HG02678 (cell line): ENCODE data around the gene KRT86.
"Not testable (repeated sequence)": the region's sequence is repeated elsewhere in the genome, so short reads cannot be mapped to it uniquely, and the experiment has no call there.

Source experiments
- ATAC-seq: cut with Tn5 transposase; IDR thresholded peaks from one replicate; pipeline ENCODE4 v1.9.1; 2021; ENCODE audit warnings: mild to moderate bottlenecking, moderate library complexity; ENCODE audit not compliant: unreplicated experiment

The KRT86 gene

DNA sequence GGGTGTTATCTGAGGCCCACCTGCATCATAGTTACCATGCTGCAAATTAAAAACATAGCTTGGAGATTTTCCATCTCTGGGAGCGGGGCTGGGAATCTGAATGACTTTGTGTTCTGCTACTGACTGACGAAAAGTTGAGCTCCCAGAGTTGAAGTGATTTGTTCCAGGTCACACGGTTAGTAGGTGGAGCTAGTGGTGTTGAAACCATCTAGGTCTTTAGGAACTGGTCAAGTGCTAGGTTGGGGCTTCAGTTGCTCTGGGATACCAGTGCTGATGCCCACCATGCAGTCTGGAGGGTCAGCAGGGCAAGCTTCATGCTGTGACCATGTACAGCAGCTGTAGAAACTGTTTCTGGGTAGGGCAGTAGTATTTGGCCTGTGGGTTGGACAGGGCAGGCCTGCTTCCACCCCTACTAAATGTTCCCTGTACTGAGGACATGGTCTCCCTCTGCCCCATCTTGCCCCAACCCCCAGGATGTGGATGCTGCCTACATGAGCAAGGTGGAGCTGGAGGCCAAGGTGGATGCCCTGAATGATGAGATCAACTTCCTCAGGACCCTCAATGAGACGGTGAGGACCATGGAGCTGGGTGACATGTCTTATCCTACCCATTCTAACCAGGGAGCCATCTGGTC lies 36.1 kb upstream of the KRT86 start:
- no peak for ATAC-seq

DNA sequence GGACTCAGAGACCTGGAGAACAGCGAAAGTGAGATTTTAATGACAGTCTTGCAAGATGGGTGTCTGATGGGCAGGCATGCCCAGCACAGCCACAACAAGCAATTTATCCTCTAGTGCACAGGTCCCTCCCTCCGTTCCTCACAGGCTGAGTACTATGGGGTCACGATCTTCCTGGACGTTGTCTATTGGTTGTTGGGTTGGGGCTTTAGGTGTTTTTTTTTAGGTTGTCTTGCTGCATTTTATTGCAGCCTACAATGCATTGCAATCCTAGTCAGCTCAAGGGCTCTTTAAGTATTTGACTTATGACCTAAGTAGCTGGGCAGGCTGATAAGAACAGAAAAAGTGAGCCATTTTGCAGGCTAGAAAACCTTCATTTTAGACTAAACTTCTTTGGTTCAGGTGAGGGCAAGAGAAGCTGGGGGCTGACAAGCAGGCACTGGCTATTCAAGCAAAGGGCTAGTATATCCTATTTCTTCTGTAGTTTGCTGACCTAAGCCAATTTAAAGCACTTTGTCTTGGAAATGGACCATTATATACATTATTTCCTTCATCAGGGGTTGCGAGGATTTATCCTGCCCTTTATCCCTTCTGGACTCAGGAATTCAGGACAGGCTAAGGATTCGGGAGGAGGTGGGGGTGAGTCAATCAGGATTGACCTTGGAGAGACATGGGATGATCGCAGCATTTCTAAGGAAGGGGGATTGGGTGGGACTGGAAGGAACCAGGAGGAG lies 35.4 kb upstream of the KRT86 start:
- no peak for ATAC-seq

DNA sequence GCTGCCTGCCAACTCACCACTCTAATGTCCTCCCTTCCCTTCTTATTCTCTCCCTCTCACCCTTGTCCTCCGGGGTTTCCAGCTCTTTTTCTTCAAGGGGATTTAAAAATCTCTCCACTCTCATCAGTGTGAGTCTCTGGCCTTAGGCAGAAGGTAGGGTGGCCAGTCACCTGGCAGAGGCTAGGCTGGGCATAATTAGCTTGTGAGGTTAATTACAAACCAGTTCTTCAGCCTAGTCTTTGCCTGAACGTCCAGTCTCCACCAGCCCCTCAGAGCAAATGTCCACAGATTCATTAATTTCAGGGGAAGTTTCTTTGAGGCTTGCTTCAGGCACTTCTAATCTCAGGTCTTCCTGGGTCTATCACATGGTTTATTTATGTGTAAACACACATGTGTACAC lies 34.7 kb upstream of the KRT86 start:
- ATAC-seq, result no peak

DNA sequence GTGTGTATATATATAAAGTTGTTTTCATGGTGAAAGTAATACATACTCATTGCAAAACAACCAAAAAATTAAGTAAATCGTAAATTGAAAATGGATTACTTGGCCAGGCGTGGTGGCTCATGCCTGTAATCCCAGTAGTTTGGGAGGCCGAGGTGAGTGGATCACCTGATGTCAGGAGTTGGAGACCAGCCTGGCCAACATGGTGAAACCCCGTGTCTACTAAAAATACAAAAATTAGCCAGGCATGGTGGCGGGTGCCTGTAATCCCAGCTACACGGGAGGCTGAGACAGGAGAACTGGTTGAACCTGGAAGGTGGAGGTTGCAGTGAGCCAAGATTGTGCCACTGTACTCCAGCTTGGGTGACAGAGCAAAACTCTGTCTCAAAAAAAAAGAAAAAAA lies 34.2 kb upstream of the KRT86 start:
- not testable (repeated sequence) for ATAC-seq

DNA sequence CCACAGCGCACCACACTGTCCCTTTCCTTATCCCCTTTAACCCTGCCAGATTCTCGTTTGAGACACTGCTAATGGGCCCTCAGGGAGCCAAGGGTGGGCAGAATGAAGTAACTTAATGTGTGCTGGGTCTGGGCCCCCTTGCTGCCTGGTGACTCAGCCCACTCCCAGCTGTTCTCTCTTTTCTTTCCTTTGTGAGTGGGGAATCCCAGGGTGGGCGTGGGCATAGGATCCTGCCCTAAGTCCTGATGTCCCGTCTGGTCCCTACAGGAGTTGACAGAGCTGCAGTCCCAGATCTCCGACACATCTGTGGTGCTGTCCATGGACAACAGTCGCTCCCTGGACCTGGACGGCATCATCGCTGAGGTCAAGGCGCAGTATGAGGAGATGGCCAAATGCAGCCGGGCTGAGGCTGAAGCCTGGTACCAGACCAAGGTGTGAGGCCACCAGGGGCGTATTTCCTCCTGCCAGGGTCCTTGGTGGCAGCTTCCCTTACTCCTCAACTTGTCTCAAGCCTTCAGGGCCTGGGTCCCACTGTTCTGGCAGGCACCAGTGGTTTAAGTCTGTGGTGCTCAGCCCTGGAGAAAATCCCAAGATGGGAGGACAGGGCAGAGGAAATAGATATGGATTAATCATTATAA lies 33.1 kb upstream of the KRT86 start:
- ATAC-seq, result no peak

DNA sequence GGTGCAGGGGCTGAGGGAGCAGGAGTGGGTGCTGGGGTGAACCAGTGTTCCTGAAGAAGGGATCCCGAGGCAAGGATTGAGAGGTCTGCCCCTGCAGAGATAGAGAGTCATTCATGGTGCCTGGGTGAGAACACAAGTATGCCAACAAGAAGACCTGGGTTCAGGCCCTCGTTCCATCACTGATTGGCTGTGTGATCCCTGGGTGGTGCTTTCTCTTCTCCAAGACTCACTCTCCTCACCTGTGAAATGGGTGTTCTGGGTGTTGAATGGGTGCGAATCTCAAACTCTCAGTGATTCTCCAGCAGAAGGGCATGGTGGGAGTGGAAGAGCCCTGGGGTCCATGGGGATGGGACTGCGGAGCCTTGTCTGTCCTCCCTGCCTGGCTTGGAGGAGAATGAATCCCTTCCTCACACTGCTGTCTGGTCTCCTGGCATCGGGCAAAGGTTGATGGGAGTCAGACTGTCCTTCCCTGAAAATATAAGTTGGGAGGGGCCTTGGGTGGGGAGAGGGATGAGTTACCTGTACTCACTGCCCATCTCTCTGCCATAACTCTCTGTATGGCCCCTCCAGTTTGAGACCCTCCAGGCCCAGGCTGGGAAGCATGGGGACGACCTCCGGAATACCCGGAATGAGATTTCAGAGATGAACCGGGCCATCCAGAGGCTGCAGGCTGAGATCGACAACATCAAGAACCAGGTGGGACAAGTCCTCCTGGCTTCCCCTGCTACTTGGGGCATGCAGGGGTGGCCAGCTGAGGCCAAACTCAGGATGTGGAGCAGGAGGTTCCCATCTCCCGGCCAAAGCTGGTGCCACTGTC lies 31.8 kb upstream of the KRT86 start:
- ATAC-seq, result no peak

DNA sequence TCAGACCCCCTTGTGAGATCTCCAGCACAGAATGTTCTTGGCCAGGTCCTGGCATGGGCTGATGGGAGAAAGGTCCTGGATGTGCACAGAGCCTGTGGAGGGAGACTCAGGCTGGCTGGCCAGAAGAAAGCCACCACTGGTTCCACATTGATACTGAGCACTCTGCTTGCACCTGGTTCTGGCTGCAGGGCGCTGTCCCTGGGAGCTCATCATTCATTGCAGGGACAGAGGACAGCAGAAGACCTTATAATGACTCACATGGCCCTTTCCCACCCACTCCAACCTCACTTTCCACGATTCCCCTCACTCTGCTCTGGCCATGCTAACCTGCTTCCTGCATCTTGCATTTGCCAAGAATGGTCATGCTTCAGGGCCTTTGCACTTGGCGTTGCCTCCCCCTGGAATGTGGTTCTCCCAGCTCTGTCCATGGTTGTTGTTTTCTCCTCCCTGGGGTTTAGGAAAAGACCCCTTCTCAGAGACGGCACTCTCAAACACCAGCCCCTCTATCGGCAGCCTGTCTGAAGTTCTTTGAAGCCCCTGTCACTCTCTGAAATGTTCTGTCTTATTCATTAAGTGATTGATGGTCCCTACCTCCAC lies 31.1 kb upstream of the KRT86 start:
- no peak for ATAC-seq

DNA sequence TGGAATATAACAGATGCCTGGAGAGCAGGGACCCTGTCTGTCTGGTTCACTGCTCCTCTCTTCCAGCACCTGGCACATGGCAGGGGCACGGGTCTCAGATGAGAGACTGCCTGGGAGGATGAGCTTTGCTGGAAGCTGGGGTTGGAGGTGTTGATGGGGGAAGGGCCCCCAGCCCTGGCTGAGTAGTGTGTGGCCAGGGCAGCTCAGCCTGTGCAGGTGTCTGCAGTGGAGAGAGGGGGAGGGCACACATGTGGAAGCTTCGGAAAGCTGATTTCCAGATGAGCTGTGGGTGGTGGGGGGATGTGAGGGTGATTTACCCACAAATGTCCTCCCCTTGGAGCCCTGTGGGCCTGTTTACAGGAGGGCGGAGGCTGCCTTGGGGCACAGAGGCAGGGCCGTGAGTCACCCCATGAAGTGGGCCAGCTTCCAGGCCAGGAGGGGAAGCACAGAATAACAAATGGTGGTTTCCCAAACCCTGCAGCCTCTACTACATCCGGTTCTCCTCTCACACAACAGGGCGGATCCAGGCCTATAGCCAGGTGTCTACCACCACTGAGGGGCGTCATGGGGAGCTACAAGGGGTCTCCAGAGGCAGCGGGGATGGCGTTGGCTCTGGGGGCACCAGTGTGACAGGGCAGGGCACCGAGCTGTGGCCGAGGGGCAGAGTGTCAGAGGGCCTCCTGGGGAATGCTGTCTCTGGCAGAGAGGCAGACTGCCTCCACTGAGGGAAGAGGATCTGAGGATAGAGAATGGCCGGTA lies 30.4 kb upstream of the KRT86 start:
- peak; percentile 93 for ATAC-seq

DNA sequence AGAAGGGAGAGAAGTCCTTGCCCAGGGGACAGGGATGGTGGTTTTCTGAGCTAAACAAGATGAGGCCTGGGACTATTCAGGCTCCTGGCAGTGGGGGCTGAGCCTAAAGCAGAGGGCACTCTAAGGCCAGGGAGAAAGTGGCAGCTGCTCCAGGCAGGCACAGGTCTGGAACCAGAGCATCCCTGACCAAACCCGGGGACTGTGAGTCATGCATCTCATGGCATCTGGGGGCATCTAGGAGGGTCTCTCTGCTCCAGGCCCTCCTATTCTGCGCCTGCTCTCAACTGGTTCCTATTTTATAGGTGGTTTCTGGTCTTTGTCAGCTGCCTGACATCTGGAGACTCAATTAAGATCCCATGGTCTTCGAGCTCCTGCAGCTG lies 29.8 kb upstream of the KRT86 start:
- ATAC-seq, result peak; percentile 4

DNA sequence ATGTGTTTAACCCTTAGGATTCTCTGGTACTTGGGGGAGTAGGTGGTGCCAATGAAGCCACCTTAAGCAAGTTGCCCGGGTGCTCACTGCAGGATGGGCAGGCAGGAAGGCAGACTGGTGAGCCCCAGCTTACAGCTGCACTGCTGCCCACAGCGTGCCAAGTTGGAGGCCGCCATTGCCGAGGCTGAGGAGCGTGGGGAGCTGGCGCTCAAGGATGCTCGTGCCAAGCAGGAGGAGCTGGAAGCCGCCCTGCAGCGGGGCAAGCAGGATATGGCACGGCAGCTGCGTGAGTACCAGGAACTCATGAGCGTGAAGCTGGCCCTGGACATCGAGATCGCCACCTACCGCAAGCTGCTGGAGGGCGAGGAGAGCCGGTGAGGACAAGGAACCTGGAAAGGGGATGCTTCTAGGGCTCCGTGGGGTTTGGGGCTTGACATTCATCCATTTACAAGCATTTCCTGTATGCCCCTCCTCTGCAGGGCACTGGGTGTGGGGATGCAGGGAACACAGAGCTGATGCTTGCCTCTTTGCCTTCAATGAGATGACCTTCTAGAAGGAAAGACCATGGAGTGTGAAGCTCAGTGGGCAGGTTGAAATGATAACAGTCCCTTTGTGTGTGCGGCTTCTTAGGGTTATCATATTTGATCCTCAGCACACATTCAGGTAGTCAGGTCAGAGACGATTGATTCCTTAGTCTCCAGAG lies 29.0 kb upstream of the KRT86 start:
- ATAC-seq, result no peak

DNA sequence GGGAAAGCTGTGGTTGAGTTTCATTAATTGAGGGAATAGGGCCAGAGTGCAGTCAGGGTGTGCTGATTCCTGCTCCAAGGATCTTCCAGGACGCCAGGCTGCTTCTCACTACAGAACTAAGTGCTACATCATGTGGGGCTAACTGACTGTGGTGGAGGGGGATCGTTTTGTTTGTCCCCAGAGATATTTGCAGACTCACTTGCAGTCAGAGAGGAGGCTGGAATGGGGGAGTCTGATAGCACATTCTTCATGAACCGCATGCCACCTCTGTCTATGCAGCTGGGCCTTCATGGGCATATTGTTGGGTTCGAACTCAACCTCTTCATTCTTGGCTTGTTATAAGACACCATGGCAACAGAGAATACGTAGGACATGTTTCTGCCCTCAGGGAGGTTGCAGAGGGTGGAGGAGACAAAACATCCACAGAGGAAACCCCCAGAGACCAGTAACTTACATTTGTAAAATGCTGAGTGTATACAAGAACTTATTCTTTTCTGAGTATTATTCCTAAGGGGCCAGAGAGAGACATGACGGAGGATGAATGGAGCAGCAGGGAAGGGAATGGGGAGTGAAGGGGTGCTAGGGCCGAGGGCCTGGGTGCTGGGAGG lies 28.4 kb upstream of the KRT86 start:
- ATAC-seq, result no peak

DNA sequence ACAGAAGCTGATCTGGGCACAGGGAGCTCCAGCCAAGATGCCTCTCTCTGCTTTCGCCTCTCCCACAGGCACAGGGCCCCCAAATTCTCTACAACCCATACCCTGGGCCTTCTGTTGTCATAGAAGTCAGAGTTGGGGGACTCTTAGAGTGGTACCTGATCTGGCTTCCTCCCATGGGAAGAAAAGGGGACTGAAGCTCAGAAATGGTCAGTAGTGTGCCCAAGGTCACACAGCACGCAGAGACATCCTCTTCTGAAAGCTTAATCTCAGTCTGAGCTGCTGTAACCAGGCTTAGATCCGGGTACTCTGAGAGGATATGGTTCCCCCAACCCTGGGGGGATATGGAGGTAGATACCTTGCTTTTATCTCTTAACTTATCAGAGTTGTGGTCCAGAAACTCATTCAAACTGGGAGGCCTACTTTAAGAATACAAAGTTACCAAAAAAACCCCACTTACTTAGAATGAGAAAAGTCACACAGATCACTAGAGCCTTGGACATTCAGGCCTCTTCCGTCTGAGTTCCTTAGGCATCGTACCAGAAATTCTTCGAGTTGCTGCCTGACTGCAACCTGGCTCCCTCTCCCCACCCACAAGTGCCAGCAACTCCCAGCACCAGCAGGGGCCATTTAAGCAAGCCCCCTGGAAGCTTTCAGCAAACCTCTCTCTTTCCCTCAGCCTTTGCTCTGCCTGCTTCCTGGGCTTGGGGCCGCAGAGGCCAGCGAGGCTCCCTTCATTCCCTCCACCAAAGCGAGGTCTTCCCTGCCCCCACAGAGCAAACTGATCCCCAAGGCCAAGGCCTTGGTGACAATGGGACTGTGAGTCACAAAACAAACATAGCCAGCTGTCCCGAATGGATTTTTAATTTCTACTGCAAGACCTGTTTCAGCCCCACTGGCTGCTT lies 27.5 kb upstream of the KRT86 start:
- ATAC-seq, result no peak

DNA sequence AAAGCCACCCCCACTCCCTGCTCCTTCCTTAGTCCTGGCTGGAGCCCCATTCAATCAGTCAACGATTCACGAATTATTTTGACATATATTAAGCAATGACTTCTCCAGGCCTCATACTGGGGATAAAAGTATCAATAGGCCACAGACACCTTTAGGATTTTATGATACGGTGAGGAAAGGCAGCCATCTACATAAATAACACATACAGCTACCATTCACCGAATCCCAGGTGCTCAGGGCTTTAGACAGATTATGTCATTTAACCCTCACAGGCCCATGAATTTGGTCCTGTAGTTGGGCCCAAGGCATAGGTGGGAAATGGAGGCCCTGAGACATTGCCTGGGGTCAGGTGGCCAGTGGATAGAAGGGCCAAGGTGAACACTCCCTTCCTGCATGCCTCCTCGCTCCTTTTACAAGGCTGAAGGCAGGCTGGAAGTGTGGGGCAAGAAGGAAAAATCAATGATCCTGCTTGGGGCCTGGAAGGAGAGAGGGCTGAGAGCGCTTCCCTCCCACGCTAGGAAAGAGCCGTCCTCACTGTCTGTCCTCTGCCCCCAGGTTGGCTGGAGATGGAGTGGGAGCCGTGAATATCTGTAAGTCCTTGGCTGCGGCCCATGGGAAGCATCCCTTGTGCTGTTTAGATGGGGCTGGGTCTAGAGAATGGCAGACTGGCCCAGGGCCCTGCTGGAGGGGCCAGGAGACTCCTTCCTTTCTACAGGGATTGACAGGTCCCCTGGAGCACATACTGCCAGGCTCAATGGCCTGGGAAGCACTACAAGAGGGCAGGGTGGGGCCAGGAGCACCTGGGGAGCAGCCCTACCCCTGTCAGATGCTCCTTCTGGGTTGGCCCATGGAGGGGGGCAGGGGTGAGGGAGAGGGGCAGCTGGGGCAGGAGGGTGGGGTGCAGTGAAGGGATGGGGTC lies 26.6 kb upstream of the KRT86 start:
- ATAC-seq, result no peak

DNA sequence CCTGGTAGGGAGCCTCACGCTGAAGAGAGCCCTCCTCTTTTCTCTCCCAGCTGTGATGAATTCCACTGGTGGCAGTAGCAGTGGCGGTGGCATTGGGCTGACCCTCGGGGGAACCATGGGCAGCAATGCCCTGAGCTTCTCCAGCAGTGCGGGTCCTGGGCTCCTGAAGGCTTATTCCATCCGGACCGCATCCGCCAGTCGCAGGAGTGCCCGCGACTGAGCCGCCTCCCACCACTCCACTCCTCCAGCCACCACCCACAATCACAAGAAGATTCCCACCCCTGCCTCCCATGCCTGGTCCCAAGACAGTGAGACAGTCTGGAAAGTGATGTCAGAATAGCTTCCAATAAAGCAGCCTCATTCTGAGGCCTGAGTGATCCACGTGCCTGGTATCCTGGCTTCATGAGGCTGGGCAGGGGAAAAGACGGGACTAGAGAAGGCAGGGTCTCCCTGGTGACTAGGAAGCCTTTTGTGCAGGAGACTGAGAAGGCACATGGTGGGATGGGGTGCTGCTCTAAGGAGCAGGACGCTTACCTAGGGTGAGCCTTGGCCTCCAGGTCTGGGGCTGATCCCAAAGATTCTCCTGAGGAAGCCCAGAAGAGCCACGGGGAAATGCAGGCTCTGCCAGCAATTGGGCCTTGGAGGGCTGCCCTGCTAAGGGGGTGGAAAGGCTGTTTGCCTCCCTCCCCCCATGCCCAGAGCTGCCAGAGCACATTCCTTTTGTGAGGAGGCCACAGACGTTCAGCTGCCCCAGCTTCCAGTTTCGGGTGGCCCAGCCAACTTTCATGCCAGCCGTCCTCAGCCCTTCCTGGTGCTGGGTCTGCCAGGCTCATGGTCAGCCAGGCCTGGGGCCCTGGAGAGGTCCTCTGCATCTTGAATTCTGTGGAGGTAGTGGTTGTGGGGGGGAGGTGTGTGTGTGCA lies 25.6 kb upstream of the KRT86 start:
- no peak for ATAC-seq

DNA sequence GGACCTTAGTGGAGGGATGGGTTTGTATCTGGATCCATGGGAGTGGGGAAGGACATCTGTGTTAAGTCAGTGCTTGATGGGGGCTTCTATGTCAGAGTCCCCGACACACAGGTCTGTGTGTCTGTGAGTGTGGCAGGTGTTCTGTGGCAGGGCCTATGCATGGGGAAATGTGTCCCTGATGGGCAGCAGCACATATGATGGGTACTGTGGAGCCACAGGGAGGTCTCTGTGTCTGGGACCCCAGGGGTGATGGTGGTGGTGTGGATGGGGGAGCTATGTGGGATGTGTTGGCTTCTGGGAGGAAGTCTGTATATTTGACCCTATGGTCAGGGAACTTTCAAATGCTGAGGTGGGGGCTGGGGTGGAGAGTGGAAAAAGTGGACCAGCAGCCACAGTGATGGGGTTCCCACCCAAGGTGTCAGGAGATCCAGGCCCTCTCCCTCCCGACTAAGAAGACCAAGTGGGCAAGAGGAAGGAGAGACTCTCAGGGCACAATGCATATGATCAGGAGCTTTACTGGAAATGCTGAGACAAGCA lies 24.9 kb upstream of the KRT86 start:
- ATAC-seq, result no peak
